Activated naive CD4-positive, alpha-beta T cell treated with anti-CD3 and anti-CD28 coated beads, Interleukin-2, amount 50 U/mL, for 16 hours (primary cell): ENCODE data around the gene TNNI2.

Source experiments
- DNase-seq: peaks from one replicate; pipeline ENCODE4 v3.0.0-alpha.2; 2020

TNNI2 gene

GRCh38 chr11:1834779-1835670 is 3.8 kb upstream of the TNNI2 start, which contains the start of gene SYT8:
Gene SYT8 (plus strand): TSS chr11:1834990. CDS start chr11:1835106, 116 bp downstream.
- DNase-seq = no peak

GRCh38 chr11:1835671-1836010 is 3.1 kb upstream of the TNNI2 start:
- no peak for DNase-seq

DNA sequence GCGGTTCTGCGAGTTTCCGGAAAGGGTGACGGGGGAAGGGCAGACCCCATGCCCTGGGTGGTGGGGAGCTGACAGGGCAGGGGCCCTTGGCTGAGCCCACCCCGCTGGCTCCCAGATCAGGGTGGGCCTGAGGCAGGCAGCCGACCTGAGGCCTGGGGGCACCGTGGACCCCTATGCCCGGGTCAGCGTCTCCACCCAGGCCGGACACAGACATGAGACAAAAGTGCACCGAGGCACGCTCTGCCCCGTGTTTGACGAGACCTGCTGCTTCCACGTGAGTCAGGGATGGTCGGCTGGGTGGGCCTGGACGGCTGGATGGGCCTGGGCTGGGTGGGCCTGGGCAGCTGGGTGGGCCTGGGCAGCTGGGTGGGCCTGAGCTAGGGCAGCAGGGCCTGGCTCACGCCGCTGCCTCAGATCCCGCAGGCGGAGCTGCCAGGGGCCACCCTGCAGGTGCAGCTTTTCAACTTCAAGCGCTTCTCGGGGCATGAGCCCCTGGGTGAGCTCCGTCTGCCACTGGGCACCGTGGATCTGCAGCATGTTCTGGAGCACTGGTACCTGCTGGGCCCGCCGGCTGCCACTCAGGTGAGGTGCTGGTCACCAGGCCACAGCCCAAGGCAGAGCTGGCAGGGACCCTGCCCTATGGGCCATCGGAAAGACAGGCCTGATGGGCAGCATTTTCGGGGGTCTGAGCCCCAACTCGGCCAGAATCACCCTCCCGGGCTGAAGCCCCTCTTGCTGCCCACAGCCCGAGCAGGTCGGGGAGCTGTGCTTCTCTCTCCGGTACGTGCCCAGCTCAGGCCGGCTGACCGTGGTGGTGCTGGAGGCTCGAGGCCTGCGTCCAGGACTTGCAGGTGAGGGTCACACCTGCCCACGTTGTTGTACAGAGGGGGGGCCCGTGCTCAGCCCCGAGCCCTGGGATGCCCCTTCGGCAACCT is 2.5 kb upstream of the TNNI2 start:
- DNase-seq = no peak

GRCh38 chr11:1837171-1838076 is 1.4 kb upstream of the TNNI2 start:
- peak; percentile 80 for DNase-seq

GRCh38 chr11:1838077-1838425 is 730 bp upstream of the TNNI2 start:
- no peak for DNase-seq

DNA sequence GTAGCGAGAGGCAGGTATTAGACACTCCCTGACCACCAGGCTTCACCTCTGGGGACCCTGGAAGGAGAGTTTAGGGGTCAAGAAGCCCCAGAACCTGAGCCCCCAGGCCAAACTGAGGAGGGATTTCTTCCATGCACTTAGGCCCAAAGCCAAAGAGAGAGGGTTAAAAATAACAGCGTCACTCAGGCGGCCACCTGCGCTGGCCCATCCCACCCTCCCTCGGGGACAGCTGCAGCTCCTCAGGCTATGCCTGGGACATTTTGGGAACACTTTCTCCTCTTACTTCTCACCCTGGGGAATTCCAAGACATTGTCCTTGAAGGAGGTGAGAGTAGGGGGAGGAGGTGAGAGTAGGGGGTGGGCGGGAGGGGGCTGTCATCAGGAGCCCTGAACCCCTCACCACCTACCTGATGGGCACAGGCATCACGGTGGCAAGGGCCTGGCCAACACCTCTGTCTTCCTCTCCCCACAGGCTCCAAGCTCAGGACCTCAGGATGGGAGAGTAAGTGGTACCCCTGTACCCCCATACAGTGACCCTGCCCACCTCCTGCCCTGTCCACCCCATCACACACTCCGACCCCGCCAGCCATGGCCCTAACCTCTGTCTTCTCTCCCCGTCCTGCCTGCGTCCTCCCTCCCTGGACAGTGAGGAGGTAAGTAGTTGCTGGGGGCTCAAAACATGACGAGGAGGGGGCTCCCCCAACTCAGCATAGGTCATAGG is 583 bp downstream of the TNNI2 start:
- no peak for DNase-seq

DNA sequence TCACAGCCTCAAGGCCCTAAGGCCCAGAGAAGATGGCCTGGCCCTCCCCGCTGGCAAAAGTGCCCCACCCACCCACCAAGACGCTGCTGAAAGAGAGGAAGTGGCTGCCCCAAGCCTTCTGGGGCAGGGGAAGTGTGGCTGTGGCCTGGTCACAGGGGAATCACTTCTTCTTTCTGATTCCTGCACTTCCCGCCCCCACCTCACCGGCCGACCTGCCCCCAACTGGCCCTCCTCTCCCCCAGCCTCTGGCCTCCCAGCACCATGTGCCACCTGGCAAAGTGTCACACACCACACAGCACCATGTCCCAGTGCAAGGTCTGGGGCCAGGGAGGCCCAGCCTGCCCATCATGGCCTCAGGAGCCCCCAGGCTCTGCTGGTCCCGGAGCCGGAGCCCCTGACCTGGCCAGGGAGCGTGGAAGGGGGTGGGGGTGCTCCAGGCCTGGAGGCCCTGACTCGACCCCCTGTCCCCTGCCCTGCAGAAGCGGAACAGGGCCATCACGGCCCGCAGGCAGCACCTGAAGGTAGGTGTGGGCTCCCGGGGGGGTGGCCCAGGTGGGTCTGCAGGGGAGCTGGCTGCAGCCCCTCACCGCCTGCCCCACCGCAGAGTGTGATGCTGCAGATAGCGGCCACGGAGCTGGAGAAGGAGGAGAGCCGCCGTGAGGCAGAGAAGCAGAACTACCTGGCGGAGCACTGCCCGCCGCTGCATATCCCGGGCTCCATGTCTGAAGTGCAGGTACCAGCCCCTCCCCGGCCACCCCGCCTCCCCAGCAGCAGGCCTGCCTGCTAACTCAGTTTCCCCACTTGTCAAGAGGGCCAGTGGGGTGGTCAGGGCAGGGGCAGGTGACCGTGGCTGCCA is 1.4 kb downstream of the TNNI2 start:
- no peak for DNase-seq

DNA sequence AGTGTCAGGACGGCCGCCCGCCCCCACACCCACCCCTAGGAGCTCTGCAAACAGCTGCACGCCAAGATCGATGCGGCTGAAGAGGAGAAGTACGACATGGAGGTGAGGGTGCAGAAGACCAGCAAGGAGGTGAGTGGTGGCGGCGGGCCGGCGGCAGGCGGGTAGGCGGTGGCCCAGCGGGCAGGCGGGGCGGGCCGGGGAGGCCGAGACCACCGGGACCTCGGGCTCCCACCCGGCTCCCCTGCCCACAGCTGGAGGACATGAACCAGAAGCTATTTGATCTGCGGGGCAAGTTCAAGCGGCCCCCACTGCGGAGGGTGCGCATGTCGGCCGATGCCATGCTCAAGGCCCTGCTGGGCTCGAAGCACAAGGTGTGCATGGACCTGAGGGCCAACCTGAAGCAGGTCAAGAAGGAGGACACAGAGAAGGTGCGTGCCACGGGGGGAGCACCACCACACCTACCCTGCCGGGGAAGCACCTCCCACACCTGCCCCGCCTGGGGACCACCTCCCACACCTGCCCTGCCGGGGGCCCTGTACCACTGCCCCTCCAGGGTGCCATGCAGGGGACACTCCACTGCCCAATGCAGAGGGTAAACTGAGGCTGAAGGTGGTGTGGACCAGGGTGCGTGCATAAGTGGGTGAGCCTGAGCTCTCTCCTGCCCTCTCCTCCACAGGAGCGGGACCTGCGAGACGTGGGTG is 2.1 kb downstream of the TNNI2 start:
- DNase-seq = no peak

- no peak for DNase-seq
Observed at GRCh38 chr11:1841511-1842148, 2.8 kb downstream of the TNNI2 start.

DNA sequence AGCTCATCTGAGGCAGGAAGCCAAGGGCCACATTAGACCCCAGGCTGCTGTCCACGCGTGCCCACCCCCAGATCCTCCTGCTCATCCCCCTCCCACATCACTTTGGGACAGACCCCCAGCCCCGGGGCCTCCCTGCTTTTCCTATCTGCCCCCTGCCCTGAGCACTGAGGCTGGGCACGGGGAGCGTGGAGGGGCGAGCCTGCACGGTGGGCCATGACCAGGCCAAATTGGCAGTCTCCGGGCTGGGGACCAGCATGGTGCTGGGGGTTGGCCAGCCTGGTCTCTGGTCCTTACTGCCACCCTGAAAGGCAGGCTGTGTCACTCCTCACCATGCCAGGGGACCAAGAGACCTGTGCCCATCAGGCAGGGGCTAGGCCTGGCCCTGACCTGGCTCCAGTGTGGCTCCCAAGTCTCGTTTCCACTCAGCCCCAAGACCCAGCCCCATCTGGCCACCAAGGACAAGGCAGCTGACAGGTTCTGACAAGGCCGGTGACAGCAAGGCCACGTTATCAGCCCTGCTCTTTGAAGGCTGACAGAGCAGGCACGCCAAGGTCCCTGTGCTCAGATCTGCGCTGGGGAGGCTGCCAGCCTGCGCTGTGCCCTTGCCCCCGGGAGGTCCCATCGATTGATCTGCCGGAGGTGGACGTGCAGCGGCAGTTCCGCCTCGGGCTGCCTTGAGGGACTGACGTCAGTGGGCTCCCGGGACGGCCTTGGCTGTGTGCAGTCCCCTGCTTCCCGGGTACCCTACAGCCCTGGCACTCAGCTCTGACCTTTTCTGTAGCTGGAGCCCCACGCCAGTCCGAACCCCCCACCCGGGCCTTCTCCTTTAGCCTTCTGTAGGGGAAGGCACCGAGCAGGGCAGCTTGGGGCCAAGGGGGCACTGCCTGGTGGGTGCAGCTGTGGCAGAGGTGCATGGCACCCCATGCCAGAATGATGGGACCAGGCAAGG is 3.6 kb downstream of the TNNI2 start:
- no peak for DNase-seq

DNA sequence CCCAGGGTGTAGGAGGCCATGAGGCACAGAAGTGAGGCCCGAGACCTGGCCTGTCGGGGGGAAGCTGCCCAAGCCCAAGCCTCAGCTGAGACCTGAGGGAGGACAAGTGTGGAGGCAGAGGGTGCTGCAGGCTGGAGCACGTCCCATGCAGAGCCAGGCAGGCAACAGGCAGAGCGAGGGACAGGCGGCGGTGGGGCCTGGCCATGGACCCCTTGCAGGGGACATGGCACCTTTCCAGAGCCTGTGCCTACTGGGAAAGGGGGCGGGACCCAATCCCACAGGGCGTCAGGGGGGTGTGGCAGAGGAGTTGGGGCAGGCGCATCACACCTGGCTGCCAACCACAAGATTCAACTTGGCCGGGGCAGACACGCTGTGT is 4.3 kb downstream of the TNNI2 start:
- DNase-seq = no peak

- no peak for DNase-seq
Observed at GRCh38 chr11:1843796-1844195, 5.0 kb downstream of the TNNI2 start.

GRCh38 chr11:1844221-1845094 is 5.7 kb downstream of the TNNI2 start:
- DNase-seq = peak; percentile 36

GRCh38 chr11:1845095-1845429 is 6.3 kb downstream of the TNNI2 start:
- DNase-seq = no peak

- no peak for DNase-seq
Observed at GRCh38 chr11:1845561-1846452, 7.0 kb downstream of the TNNI2 start.

DNA sequence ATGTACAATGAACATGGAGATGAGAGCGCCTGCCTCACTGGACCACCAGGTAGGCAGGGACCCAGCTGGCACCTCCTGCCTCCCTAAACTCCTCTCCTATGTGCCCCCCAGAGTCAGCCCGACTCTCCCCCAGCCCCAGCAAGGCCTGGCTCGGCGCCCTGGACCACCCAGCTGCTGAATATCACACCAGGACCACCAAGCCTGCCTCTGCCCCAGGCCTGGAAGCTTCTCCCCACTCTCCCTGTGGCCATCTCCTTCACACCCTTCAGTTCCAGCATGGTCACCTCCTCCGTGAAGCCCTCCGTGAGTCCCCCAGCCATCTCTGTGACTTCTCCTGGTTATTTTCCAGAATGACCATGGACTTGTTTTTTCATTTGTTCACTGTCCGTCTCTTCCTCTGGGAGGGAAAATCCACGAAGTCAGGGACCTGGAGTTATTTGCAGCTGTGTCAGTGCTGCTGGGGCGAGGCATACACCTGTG is 7.7 kb downstream of the TNNI2 start:
- no peak for DNase-seq
